Activated naive CD4-positive, alpha-beta T cell treated with anti-CD3 and anti-CD28 coated beads, Interleukin-2, amount 50 U/mL, for 24 hours (primary cell): ENCODE data around the gene LGALS13.
"Not testable (repeated sequence)": the region's sequence is repeated elsewhere in the genome, so short reads cannot be mapped to it uniquely, and the experiment has no call there.

Experiments used
- H3K27ac Mint-ChIP-seq: one replicate; pipeline ENCODE4 v1.8.0; 2021; ENCODE audit warnings: mild to moderate bottlenecking, mixed read lengths
- H3K27me3 Mint-ChIP-seq: one replicate; pipeline ENCODE4 v1.8.0; 2021; ENCODE audit warnings: mixed read lengths
- H3K36me3 Mint-ChIP-seq: one replicate; pipeline ENCODE4 v1.8.0; 2021; ENCODE audit warnings: mixed read lengths
- H3K4me1 Mint-ChIP-seq: one replicate; pipeline ENCODE4 v1.8.0; 2021; ENCODE audit warnings: mixed read lengths
- H3K4me3 Mint-ChIP-seq: one replicate; pipeline ENCODE4 v1.8.0; 2021; ENCODE audit warnings: mild to moderate bottlenecking, mixed read lengths
- H3K9me3 Mint-ChIP-seq: one replicate; pipeline ENCODE4 v1.8.0; 2021; ENCODE audit warnings: mixed read lengths

The LGALS13 gene

GRCh38 chr19:39595950-39596349, 6.4 kb upstream of the LGALS13 start:
- Mint-ChIP-seq H3K27ac (no peak overlapping the region), H3K4me3 (no peak overlapping the region), H3K27me3 (peaks cover 18% of the 10 kb centered on the region)

GRCh38 chr19:39596911-39597310, 5.4 kb upstream of the LGALS13 start:
- Mint-ChIP-seq H3K27me3 (peaks cover 21% of the 10 kb centered on the region), H3K4me3 (no peak overlapping the region), H3K27ac (no peak overlapping the region), H3K4me1 (no peaks in the 10 kb centered on the region), H3K36me3 (no peaks in the 10 kb centered on the region), H3K9me3 (no peaks in the 10 kb centered on the region)

More at GRCh38 chr19:39595950-39596349, 6.4 kb upstream of the LGALS13 start:
- Mint-ChIP-seq H3K4me1 (no peaks in the 10 kb centered on the region), H3K9me3 (no peaks in the 10 kb centered on the region), H3K36me3 (no peaks in the 10 kb centered on the region)

DNA sequence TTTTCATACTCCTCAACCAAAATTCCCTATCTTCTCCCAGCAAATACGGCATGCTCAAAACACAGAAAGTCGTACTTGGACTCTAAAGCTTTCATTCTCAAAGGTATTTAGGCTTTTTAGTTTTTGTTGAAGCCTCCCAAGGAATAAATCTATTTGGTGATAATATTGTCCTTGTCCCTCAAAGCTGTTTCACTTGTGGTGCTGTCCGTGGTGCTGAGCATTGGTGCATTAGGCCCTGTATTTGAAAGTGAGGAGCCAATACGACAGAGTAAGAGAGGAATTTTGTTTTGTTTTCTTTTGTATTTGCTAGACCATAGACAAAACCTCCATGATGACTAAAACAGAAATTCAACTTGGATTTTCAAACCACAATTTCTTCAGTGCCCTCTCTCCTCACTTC, 3.2 kb upstream of the LGALS13 start:
- no peaks in the 10 kb centered on the region for H3K4me1 Mint-ChIP-seq

DNA sequence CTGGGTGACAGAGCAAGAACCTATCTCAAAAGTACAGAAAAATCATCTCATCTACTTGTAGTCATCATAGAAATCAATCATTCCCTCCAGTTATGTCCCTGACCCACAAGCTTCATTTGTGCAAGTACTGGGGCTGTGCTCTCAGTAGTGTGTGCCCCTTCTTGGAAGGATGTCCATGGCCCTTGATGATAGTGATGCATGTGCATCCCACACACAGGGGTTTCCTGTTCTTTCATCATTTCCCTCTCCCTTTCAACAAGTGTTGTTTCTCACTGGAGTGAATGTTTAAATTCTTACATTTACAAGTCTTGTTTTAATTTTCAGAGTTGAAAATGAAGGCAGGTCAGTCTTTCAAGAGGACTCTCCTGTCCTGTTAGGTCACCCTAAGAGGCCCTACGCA, 1.5 kb downstream of the LGALS13 start:
- Mint-ChIP-seq H3K4me3 (no peak overlapping the region), H3K9me3 (no peaks in the 10 kb centered on the region), H3K27ac (no peak overlapping the region), H3K27me3 (peaks cover 9% of the 10 kb centered on the region), H3K4me1 (no peaks in the 10 kb centered on the region), H3K36me3 (no peaks in the 10 kb centered on the region)

More for the DNA sequence above, 3.2 kb upstream of the LGALS13 start:
- Mint-ChIP-seq H3K4me3 (no peak overlapping the region), H3K9me3 (no peaks in the 10 kb centered on the region), H3K27me3 (peaks cover 20% of the 10 kb centered on the region), H3K36me3 (no peaks in the 10 kb centered on the region), H3K27ac (no peak overlapping the region)

DNA sequence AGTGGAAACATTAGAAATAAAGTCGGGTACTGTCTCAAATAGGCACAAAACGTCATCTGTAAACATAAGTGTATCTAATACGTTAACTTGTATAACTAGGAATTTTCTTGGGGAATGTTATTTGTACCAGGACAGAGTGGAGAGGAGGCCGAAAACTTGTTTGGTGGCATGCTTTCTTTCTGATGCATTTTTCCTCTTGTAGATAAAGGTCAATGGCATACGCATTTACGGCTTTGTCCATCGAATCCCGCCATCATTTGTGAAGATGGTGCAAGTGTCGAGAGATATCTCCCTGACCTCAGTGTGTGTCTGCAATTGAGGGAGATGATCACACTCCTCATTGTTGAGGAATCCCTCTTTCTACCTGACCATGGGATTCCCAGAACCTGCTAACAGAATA, 4.7 kb downstream of the LGALS13 start:
- Mint-ChIP-seq H3K9me3 (no peaks in the 10 kb centered on the region), H3K4me3 (no peak overlapping the region), H3K27me3 (no peaks in the 10 kb centered on the region), H3K36me3 (no peaks in the 10 kb centered on the region), H3K4me1 (no peaks in the 10 kb centered on the region), H3K27ac (no peak overlapping the region)

DNA sequence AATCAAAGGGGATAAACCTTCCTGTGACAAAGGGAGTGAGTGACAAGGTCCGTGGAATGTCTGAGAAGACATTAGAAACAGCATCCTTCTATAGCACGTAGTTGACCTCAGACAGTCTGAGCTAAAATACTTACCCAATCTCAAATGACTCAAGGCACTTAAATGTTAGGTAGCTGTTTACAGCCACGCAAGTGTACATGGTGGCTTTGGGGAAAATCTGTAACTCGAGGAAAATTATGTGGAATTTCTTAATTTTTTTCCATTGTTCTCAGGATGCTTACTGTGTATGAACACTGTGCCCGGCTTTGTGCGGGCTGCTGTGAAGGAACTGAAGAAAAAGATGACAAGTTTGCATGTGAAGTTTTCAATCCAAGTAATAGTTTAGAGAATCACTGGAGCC, 5.2 kb downstream of the LGALS13 start:
- H3K9me3 Mint-ChIP-seq: no peaks in the 10 kb centered on the region
- no peaks in the 10 kb centered on the region for H3K36me3 Mint-ChIP-seq
- no peak overlapping the region for H3K27ac Mint-ChIP-seq

GRCh38 chr19:39613597-39613996, 11.3 kb downstream of the LGALS13 start:
- peaks cover 2% of the 10 kb centered on the region for H3K27me3 Mint-ChIP-seq

More for the DNA sequence above, 5.2 kb downstream of the LGALS13 start:
- no peaks in the 10 kb centered on the region for H3K4me1 Mint-ChIP-seq
- H3K4me3 Mint-ChIP-seq: no peak overlapping the region
- no peaks in the 10 kb centered on the region for H3K27me3 Mint-ChIP-seq

GRCh38 chr19:39617745-39618144, 15.4 kb downstream of the LGALS13 start:
- no peak overlapping the region for H3K4me3 Mint-ChIP-seq
- H3K36me3 Mint-ChIP-seq: peaks cover 3% of the 10 kb centered on the region
- H3K4me1 Mint-ChIP-seq: no peaks in the 10 kb centered on the region
- no peak overlapping the region for H3K27ac Mint-ChIP-seq
- H3K9me3 Mint-ChIP-seq: peaks cover 5% of the 10 kb centered on the region
- H3K27me3 Mint-ChIP-seq: peaks cover 9% of the 10 kb centered on the region

More at GRCh38 chr19:39613597-39613996, 11.3 kb downstream of the LGALS13 start:
- H3K4me3 Mint-ChIP-seq: no peak overlapping the region
- peaks cover 5% of the 10 kb centered on the region for H3K9me3 Mint-ChIP-seq
- H3K36me3 Mint-ChIP-seq: peaks cover 3% of the 10 kb centered on the region
- no peak overlapping the region for H3K27ac Mint-ChIP-seq
- no peaks in the 10 kb centered on the region for H3K4me1 Mint-ChIP-seq

GRCh38 chr19:39623946-39624345, 21.6 kb downstream of the LGALS13 start:
- H3K27ac Mint-ChIP-seq: no peak overlapping the region
- no peaks in the 10 kb centered on the region for H3K4me1 Mint-ChIP-seq
- H3K27me3 Mint-ChIP-seq: peaks cover 12% of the 10 kb centered on the region

DNA sequence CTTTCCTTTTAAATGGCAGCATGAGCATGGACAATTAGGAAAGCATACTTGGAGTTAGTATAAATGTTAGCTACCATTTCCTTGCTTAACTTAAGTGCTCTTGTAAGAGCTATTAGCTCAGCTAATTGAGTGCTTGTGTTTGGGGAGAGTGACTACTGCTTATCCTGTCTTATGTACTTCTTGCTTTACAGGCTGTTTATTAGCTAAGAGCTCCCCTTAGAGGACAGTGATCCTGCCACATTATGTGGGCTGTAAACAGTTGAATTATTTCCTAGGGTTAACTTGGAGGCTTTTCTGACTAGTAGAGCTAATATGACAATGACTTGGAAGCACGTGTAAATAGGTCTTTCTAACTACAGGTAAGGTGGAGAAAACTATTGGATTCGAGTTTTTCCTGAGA, 25.3 kb downstream of the LGALS13 start:
- not testable (repeated sequence) for H3K4me1 Mint-ChIP-seq, H3K4me3 Mint-ChIP-seq, H3K9me3 Mint-ChIP-seq, H3K36me3 Mint-ChIP-seq, H3K27me3 Mint-ChIP-seq, H3K27ac Mint-ChIP-seq

More at GRCh38 chr19:39623946-39624345, 21.6 kb downstream of the LGALS13 start:
- Mint-ChIP-seq H3K4me3 (no peak overlapping the region), H3K9me3 (no peaks in the 10 kb centered on the region), H3K36me3 (no peaks in the 10 kb centered on the region)

GRCh38 chr19:39631178-39631577, 28.9 kb downstream of the LGALS13 start:
- no peaks in the 10 kb centered on the region for H3K9me3 Mint-ChIP-seq
- H3K4me3 Mint-ChIP-seq: no peak overlapping the region
- H3K27ac Mint-ChIP-seq: no peak overlapping the region
- H3K36me3 Mint-ChIP-seq: peaks cover 3% of the 10 kb centered on the region
- no peaks in the 10 kb centered on the region for H3K4me1 Mint-ChIP-seq
- peaks cover 9% of the 10 kb centered on the region for H3K27me3 Mint-ChIP-seq

DNA sequence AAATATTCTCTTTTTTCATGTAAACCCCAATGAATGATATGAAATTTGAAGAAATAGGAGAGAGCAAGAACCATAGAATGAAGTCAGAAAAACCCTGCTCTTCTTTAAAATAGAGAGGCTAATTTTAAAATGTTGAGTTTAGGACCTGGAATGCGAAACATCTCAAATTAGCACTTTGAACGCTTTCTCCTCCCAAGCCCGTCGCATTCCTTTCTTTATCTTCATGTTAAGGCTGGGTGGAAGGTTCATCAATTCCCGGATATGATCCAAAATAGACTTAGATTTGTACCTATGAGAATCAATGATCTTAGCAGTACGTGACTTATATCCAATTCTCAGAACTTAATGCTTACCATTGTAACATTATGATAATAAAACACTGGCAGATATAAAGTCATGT, 29.3 kb downstream of the LGALS13 start:
- H3K27ac Mint-ChIP-seq: no peak overlapping the region
- H3K4me1 Mint-ChIP-seq: no peaks in the 10 kb centered on the region
- H3K9me3 Mint-ChIP-seq: no peaks in the 10 kb centered on the region
- no peak overlapping the region for H3K4me3 Mint-ChIP-seq
- peaks cover 13% of the 10 kb centered on the region for H3K27me3 Mint-ChIP-seq
- peaks cover 3% of the 10 kb centered on the region for H3K36me3 Mint-ChIP-seq

GRCh38 chr19:39637891-39638290, 35.6 kb downstream of the LGALS13 start:
- Mint-ChIP-seq H3K4me3 (no peak overlapping the region), H3K4me1 (no peaks in the 10 kb centered on the region), H3K9me3 (no peaks in the 10 kb centered on the region), H3K27ac (no peak overlapping the region), H3K27me3 (peaks cover 38% of the 10 kb centered on the region), H3K36me3 (peaks cover 3% of the 10 kb centered on the region)

- H3K4me3 Mint-ChIP-seq: no peak overlapping the region
- H3K27me3 Mint-ChIP-seq: peaks cover 38% of the 10 kb centered on the region
- no peaks in the 10 kb centered on the region for H3K36me3 Mint-ChIP-seq
These were observed 39.4 kb downstream of the LGALS13 start for GRCh38 chr19:39641773-39642172.

GRCh38 chr19:39643591-39643990, 41.3 kb downstream of the LGALS13 start:
- Mint-ChIP-seq H3K4me3 (no peak overlapping the region), H3K27ac (no peak overlapping the region), H3K4me1 (no peaks in the 10 kb centered on the region), H3K27me3 (peaks cover 40% of the 10 kb centered on the region), H3K9me3 (no peaks in the 10 kb centered on the region), H3K36me3 (no peaks in the 10 kb centered on the region)

More at GRCh38 chr19:39641773-39642172, 39.4 kb downstream of the LGALS13 start:
- Mint-ChIP-seq H3K27ac (no peak overlapping the region), H3K9me3 (no peaks in the 10 kb centered on the region), H3K4me1 (no peaks in the 10 kb centered on the region)

- peaks cover 37% of the 10 kb centered on the region for H3K27me3 Mint-ChIP-seq
- no peaks in the 10 kb centered on the region for H3K36me3 Mint-ChIP-seq
- no peak overlapping the region for H3K4me3 Mint-ChIP-seq
- H3K4me1 Mint-ChIP-seq: no peaks in the 10 kb centered on the region
- no peak overlapping the region for H3K27ac Mint-ChIP-seq
- H3K9me3 Mint-ChIP-seq: no peaks in the 10 kb centered on the region
These were observed 43.6 kb downstream of the LGALS13 start for GRCh38 chr19:39645800-39646411.

GRCh38 chr19:39647918-39648317, 45.6 kb downstream of the LGALS13 start:
- Mint-ChIP-seq H3K36me3 (no peaks in the 10 kb centered on the region), H3K27me3 (peaks cover 28% of the 10 kb centered on the region)

More at GRCh38 chr19:39647918-39648317, 45.6 kb downstream of the LGALS13 start:
- no peaks in the 10 kb centered on the region for H3K9me3 Mint-ChIP-seq
- H3K27ac Mint-ChIP-seq: no peak overlapping the region
- H3K4me1 Mint-ChIP-seq: no peaks in the 10 kb centered on the region
- H3K4me3 Mint-ChIP-seq: no peak overlapping the region
